HG03064 (cell line): Measurements from ENCODE around the gene FNDC3B.

Experiments
- ATAC-seq: cut with Tn5 transposase; IDR thresholded peaks from one replicate; pipeline ENCODE4 v1.9.1; 2021; ENCODE audit warnings: low read depth; ENCODE audit not compliant: unreplicated experiment

Gene FNDC3B

GRCh38 chr3:172111163-172111562 lies 71.8 kb downstream of the FNDC3B start:
- ATAC-seq = no peak

- no peak for ATAC-seq
Measured at GRCh38 chr3:172112078-172112733, 72.8 kb downstream of the FNDC3B start.

GRCh38 chr3:172112734-172113120 lies 73.3 kb downstream of the FNDC3B start:
- ATAC-seq = no peak

- no peak for ATAC-seq
Measured at GRCh38 chr3:172113710-172114109, 74.3 kb downstream of the FNDC3B start.

GRCh38 chr3:172115059-172115458 lies 75.7 kb downstream of the FNDC3B start:
- no peak for ATAC-seq

- ATAC-seq = no peak
Measured at GRCh38 chr3:172115787-172116186, 76.4 kb downstream of the FNDC3B start.

- no peak for ATAC-seq
Measured at GRCh38 chr3:172118019-172118418, 78.6 kb downstream of the FNDC3B start.

- ATAC-seq = no peak
Measured at GRCh38 chr3:172119266-172119969, 80.0 kb downstream of the FNDC3B start.

GRCh38 chr3:172120912-172121311 lies 81.5 kb downstream of the FNDC3B start:
- ATAC-seq = no peak

GRCh38 chr3:172121981-172122380 lies 82.6 kb downstream of the FNDC3B start:
- no peak for ATAC-seq

GRCh38 chr3:172124271-172124670 lies 84.9 kb downstream of the FNDC3B start:
- ATAC-seq = no peak

- ATAC-seq = no peak
Measured at GRCh38 chr3:172125053-172125452, 85.7 kb downstream of the FNDC3B start.

GRCh38 chr3:172125963-172126457 lies 86.6 kb downstream of the FNDC3B start:
- ATAC-seq = no peak

- ATAC-seq = no peak
Measured at GRCh38 chr3:172126741-172127140, 87.4 kb downstream of the FNDC3B start.

GRCh38 chr3:172127141-172127540 lies 87.8 kb downstream of the FNDC3B start:
- ATAC-seq = no peak

- no peak for ATAC-seq
Measured at GRCh38 chr3:172127929-172128580, 88.7 kb downstream of the FNDC3B start.

- no peak for ATAC-seq
Measured at GRCh38 chr3:172128858-172129257, 89.5 kb downstream of the FNDC3B start.

GRCh38 chr3:172129498-172129849 lies 90.1 kb downstream of the FNDC3B start:
- no peak for ATAC-seq

- ATAC-seq = no peak
Measured at GRCh38 chr3:172129850-172130716, 90.7 kb downstream of the FNDC3B start.

- ATAC-seq = no peak
Measured at GRCh38 chr3:172130717-172131050, 91.3 kb downstream of the FNDC3B start.

- no peak for ATAC-seq
Measured at GRCh38 chr3:172131746-172132145, 92.4 kb downstream of the FNDC3B start.
